Measurements from ENCODE around the gene PLAGL2.

PLAGL2 gene

DNA sequence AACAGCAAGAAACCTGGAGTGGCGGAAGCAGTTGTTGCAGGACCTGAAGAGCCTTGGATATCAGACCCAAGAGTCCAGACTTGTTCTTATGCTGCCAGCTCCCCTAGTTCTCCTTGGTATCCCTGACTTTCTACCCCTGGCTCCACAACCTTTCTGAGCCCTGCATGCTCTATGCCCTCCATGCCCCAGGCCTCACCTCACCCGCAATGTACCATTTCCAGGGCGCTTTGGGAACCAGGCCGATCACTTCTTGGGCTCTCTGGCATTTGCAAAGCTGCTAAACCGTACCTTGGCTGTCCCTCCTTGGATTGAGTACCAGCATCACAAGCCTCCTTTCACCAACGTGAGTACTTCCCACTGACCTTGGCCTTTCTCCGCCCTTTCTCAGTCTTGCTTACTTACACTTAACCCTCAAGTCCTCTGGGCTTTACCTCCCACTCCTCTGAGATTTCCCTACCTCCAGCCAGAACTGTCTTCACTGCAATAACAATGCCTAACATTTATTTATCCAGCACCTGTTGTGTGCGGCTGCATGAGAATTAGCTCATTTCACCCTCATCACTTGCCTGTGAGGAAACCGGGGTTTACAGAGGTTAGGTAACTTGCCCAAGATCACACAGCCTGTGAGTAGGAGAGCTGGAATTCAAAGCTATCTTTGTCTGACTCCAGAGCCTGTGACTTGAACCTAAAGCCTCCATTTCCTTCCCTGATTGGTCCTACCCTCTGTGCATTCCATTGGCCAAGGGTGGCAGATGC lies 2.5 kb upstream of the PLAGL2 start:
- Histone ChIP-seq H3K27me3 (ENCODE audit: control insufficient read depth in 1 of 2, insufficient read depth in 2 of 2, low read length in 2 of 2) (no peaks in the 10 kb centered on the region), H3K9me3 (ENCODE audit: low read length) (no peaks in the 10 kb centered on the region), H3K4me3 (ENCODE audit: low read depth in 1 of 2, low read length in 2 of 2) (no peak overlapping the region), H3K27ac (ENCODE audit: low read depth, low read length) (no peak overlapping the region), H3K9ac (ENCODE audit: low read length) (no peak overlapping the region), H3K36me3 (ENCODE audit: insufficient read depth, low read length) (peaks cover 22% of the 10 kb centered on the region), H3K4me1 (ENCODE audit: insufficient read depth, low read length) (peaks cover 28% of the 10 kb centered on the region)

DNA sequence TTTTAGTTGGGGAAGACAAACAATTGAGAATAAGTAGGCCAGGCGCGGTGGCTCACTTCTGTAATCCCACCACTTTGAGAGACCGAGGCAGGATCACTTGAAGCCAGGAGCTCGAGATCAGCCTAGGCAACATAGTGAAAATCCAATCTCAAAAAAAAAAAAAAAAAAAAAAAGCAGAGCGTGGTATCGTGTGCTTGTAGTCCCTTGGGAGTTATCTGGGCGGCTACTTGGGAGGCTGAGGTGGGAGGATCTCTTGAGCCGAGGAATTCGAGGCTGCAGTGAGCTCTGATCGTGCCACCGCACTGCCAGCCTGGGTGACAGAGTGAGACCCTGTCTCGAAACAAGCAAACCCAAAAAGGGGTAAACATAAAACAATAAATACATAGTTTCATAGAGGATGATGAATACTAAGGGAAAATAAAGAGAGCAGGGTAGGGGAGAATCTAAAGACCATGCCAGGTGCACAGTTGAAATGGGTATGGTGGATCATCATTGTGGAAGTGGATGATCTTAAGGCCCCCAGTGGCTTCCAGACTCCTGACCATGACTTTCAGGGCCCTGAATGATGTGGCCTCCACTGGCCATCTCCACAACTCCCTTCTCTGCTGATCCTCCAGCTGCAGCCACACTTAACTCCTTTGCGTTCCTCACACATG lies 1.1 kb upstream of the PLAGL2 start:
- H3K9me3 ChIP-seq (ENCODE audit: low read length): no peaks in the 10 kb centered on the region
- peak overlapping the region; percentile 74 for H3K27ac ChIP-seq (ENCODE audit: low read depth, low read length)
- peaks cover 21% of the 10 kb centered on the region for H3K36me3 ChIP-seq (ENCODE audit: insufficient read depth, low read length)
- no peaks in the 10 kb centered on the region for H3K27me3 ChIP-seq (ENCODE audit: control insufficient read depth in 1 of 2, insufficient read depth in 2 of 2, low read length in 2 of 2)
- H3K4me1 ChIP-seq (ENCODE audit: insufficient read depth, low read length): peaks cover 42% of the 10 kb centered on the region
- H3K9ac ChIP-seq (ENCODE audit: low read length): peak overlapping the region; percentile 71
- H3K4me3 ChIP-seq (ENCODE audit: low read depth in 1 of 2, low read length in 2 of 2): peak overlapping the region; percentile 95

DNA sequence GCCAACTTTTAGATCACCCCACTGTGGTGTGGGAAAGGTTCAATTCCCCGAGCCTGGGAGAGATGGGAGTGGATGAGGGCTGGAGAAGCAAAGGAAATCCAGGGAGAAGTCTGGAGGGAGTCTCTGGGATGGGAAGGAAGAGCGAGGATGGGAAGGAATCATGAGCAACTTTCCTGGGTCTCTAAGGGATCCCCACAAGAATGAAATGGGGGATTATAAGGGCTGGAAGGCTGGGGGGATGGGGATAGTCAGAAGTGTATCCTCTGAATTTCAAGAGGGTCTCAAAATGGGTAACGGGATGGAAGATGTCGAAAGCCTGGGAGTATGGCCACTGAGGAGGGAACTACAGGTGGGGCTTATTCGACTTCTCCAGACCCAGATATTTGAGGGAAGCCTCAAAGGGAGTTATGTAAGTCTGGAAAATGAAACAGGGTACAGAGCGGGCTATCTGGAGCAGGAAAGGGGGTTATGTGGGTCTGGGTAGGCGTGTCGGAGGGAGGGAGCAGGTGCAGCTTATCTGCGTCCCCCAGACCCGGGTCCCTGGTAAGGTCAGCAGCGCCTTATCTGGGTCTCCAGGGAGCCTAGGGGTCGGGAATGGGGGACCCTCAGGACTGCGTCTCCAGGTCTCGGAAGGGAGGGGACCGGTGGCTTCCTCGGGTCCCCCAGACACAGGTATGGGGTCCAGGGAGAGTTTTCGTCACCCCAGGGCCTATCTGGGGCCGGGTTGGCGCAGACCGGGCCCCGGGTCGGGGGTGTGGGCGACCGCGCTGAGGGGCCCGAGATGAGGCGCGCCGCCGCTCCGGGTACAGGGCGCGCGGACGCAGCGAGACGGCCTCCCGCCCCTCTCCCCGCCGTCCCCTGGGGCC lies 550 bp downstream of the PLAGL2 start:
- H3K27me3 ChIP-seq (ENCODE audit: control insufficient read depth in 1 of 2, insufficient read depth in 2 of 2, low read length in 2 of 2): no peaks in the 10 kb centered on the region
- no peaks in the 10 kb centered on the region for H3K9me3 ChIP-seq (ENCODE audit: low read length)
- H3K4me3 ChIP-seq (ENCODE audit: low read depth in 1 of 2, low read length in 2 of 2): peak overlapping the region; percentile 91 to 95
- peak overlapping the region; percentile 75 for H3K9ac ChIP-seq (ENCODE audit: low read length)
- H3K4me1 ChIP-seq (ENCODE audit: insufficient read depth, low read length): peaks cover 46% of the 10 kb centered on the region
- peak overlapping the region; percentile 81 for H3K27ac ChIP-seq (ENCODE audit: low read depth, low read length)
- peaks cover 24% of the 10 kb centered on the region for H3K36me3 ChIP-seq (ENCODE audit: insufficient read depth, low read length)

DNA sequence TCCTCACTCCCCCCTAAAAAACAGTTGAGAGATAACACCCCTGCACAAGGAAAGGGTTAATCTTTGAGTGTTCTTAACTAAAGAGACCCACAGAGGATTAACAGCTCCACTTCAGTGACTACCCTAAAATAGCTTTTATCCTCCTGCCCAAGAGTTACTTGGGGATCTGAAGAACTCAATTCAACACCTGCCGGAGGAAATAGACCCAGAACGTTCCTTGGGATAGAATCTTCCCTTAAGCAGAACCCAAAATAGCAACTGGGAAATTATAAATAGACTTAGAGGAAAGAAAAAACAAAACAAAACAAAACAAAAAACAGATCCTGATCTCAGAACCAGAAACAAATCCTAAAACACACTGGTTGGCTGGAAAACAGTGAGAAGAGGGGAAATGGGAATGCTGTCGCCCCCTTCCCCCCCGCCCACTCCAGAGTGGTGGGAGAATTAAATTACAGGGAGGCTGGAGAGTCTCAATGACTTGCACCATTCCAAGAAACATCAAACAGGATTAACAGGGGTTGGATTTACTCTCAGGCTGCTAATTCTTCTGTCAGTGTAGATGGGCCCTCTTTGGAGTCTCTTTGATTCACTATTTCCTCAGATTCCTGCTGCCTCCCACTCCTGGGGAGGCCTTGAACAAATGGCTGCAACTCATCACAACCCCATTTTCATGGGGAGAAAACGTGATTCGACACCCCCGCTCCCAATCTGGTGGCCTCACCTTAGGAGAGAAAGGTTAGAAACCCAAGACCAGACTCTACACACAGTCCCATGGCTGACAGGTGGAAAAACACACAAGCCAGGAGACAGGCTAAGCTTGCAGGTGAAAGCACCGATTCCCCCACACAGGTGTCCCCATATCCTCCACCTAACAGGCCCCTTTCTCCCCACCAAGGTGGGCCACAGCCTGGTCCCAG lies 1.4 kb downstream of the PLAGL2 start:
- Histone ChIP-seq H3K4me1 (ENCODE audit: insufficient read depth, low read length) (peaks cover 46% of the 10 kb centered on the region), H3K4me3 (ENCODE audit: low read depth in 1 of 2, low read length in 2 of 2) (peak overlapping the region; percentile 91 to 95), H3K27ac (ENCODE audit: low read depth, low read length) (peak overlapping the region; percentile 81), H3K9me3 (ENCODE audit: low read length) (no peaks in the 10 kb centered on the region), H3K9ac (ENCODE audit: low read length) (peak overlapping the region; percentile 75), H3K27me3 (ENCODE audit: control insufficient read depth in 1 of 2, insufficient read depth in 2 of 2, low read length in 2 of 2) (no peaks in the 10 kb centered on the region), H3K36me3 (ENCODE audit: insufficient read depth, low read length) (peaks cover 27% of the 10 kb centered on the region)

DNA sequence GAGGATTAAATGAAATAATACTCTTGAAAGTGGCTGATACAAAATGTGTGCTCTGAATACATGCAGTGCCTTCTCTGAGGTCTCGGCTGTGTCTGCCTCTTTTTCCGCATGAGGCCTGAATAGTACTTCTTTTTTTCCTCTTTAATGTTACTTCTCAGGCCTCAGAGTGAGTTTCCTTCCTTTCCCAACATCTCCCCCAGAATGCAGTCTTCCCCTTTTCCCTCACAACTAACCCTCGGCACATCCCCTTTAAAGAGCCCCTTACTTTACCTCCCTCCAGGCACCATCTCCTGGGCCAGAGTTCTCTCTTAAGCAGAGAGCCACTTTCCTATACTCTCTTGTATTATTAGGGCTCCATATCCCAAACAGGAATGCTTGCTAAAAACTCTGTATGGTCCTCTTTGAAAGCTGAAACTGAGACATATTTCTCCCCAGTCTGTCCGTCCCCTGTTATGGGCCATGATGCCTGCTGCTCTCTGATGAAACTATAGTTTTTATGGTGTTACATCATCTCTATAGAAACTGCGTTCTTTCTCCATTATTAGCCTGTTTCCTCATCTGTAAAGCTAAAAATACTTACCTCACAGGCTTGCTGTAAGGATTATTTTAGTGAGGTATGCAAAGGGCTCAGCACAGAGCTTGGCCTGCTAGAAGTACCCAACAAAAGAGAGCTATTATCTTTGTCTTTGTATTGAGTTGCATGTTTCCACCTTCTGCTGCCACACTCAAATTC lies 2.3 kb downstream of the PLAGL2 start:
- Histone ChIP-seq H3K9ac (ENCODE audit: low read length) (peak overlapping the region; percentile 5), H3K27ac (ENCODE audit: low read depth, low read length) (no peak overlapping the region), H3K4me1 (ENCODE audit: insufficient read depth, low read length) (peaks cover 46% of the 10 kb centered on the region), H3K27me3 (ENCODE audit: control insufficient read depth in 1 of 2, insufficient read depth in 2 of 2, low read length in 2 of 2) (no peaks in the 10 kb centered on the region), H3K36me3 (ENCODE audit: insufficient read depth, low read length) (peaks cover 25% of the 10 kb centered on the region), H3K4me3 (ENCODE audit: low read depth in 1 of 2, low read length in 2 of 2) (no peak overlapping the region), H3K9me3 (ENCODE audit: low read length) (no peaks in the 10 kb centered on the region)

DNA sequence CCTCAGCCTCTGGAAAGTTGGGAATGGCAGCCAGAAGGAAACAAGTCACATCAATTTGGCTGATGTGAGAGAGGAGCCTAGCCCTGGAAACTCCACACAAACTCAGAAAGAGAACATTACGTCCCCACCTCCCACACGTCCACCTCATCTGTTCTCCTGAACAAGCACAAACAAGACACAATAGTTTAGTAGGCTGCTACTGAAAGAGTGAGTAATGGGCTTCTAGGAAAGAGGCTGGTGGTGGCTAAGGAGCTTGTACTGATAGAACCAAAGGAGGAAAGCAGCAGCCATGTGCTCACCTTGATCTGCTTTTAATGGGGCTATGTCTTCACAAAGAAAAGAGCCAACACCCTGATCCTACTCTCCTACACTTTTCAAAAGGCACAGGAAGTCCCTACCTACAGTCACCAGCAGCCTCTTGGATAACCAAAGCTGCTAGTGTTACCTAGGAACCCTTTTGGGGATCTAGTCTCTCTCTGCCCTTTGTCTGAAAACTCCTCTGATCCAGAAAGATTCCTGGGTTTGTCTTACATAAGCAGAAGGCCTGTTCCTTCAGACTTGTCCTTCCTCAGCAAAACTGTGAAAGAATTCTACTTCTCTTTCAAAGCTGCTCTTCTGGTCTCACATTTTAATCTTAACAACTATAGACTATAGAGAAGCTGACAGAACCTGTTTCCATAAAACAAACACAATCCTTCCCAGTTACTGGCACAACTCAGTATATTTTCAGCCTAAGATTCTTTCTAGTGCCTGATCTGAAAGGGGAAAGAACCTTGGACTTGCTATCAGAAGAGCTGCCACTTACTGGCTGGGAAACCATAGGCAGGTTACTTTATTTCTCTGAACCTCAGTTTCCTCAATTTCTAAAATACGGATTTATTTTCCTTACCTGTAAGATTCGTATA lies 3.1 kb downstream of the PLAGL2 start:
- Histone ChIP-seq H3K4me1 (ENCODE audit: insufficient read depth, low read length) (peaks cover 46% of the 10 kb centered on the region), H3K4me3 (ENCODE audit: low read depth in 1 of 2, low read length in 2 of 2) (no peak overlapping the region), H3K9me3 (ENCODE audit: low read length) (no peaks in the 10 kb centered on the region), H3K36me3 (ENCODE audit: insufficient read depth, low read length) (peaks cover 28% of the 10 kb centered on the region), H3K27ac (ENCODE audit: low read depth, low read length) (no peak overlapping the region), H3K27me3 (ENCODE audit: control insufficient read depth in 1 of 2, insufficient read depth in 2 of 2, low read length in 2 of 2) (no peaks in the 10 kb centered on the region), H3K9ac (ENCODE audit: low read length) (peak overlapping the region; percentile 5)

DNA sequence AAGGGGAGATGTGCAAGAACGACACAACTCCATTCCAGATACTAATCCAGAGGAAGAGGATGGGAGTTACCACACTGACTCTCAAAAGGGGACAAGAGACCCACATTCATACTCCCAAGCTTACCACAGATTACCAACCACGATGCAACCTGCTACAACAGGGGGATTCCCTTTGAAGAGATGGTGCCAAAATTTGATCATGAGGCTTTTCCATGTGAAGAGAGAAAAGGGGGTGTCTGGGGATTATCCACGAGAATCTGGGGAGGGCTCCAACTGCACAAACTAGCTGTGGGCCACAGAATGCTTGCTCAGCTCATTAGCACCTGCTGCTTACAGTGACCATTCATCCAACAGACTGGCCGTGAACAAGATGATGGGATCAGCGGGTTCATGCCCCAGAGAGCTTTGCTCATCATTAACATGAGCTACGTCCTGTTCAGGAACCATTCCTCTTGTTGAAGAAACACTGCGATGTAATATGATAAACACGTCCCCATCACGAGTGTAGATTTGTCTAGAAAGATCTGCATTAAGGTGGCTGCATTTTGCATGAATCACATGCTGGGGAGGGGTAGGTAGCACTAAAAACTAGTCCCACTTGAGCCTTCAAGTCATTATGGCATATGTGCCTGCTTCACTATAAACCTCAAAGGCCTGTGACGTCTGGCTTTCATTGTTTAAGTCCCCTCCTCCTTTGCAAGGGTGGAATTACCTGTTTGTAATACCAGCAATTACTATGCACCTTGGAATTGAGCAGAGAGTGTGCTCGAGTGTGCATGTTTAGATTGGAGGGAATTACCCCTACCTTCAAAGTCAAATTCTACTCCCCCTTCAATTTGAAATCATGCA lies 4.0 kb downstream of the PLAGL2 start:
- H3K36me3 ChIP-seq (ENCODE audit: insufficient read depth, low read length): peaks cover 37% of the 10 kb centered on the region
- no peak overlapping the region for H3K9ac ChIP-seq (ENCODE audit: low read length)
- H3K4me1 ChIP-seq (ENCODE audit: insufficient read depth, low read length): peaks cover 42% of the 10 kb centered on the region
- H3K27me3 ChIP-seq (ENCODE audit: control insufficient read depth in 1 of 2, insufficient read depth in 2 of 2, low read length in 2 of 2): no peaks in the 10 kb centered on the region
- no peak overlapping the region for H3K4me3 ChIP-seq (ENCODE audit: low read depth in 1 of 2, low read length in 2 of 2)
- H3K27ac ChIP-seq (ENCODE audit: low read depth, low read length): no peak overlapping the region
- H3K9me3 ChIP-seq (ENCODE audit: low read length): no peaks in the 10 kb centered on the region

DNA sequence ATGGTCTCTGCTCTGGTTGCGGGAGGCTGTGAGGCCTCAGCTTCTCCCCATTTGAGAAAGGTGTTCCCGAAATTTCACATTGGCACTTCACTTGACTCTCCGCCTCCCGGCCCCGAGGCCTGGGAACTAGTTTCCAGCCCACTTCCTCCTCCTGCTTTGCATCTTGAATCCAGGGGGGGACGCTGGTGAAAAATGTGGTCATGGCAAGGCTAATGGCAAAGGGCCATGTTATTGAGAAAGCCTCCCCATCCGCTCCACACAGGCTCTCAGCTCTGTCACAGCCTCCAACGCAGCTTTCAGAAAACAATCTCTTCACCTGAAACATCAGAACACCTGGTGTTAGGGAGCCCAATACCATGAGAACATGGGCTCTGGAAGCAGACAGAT lies 5.6 kb downstream of the PLAGL2 start:
- Histone ChIP-seq H3K4me1 (ENCODE audit: insufficient read depth, low read length) (peaks cover 38% of the 10 kb centered on the region), H3K9me3 (ENCODE audit: low read length) (no peaks in the 10 kb centered on the region), H3K36me3 (ENCODE audit: insufficient read depth, low read length) (peaks cover 41% of the 10 kb centered on the region), H3K27me3 (ENCODE audit: control insufficient read depth in 1 of 2, insufficient read depth in 2 of 2, low read length in 2 of 2) (no peaks in the 10 kb centered on the region), H3K27ac (ENCODE audit: low read depth, low read length) (no peak overlapping the region), H3K4me3 (ENCODE audit: low read depth in 1 of 2, low read length in 2 of 2) (no peak overlapping the region), H3K9ac (ENCODE audit: low read length) (no peak overlapping the region)

DNA sequence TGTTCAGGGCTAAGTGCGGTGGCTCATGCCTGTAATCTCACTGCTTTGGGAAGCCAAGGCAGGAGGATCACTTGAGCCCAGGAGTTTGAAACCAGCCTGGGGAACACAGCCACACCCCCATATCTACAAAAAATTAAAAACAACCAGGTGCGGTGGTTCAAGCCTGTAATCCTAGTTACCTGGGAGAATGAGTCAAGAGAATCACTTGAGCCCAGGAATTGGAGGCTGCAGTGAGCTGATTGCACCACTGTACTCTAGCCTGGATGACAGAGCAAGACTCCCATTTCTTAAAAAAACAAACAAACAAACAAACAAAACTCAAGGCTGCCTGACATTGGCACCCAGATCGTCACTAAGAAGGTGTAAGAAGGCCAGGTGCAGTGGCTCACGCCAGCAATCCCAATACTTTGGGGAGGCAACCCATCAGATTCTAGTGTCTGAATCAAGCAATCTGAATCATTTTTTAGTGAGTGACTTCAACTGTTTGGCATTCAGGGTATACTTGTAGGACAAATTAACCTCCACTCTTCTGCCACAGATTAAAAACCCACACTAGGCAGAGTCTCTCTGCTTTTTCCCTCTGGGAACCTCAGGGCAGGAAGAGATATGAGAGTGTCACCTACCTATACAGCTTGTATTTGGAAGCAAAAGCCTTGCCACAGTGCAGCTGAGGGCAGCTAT lies 6.1 kb downstream of the PLAGL2 start:
- Histone ChIP-seq H3K4me1 (ENCODE audit: insufficient read depth, low read length) (peaks cover 32% of the 10 kb centered on the region), H3K9me3 (ENCODE audit: low read length) (no peaks in the 10 kb centered on the region), H3K36me3 (ENCODE audit: insufficient read depth, low read length) (peaks cover 41% of the 10 kb centered on the region), H3K9ac (ENCODE audit: low read length) (no peak overlapping the region), H3K27ac (ENCODE audit: low read depth, low read length) (no peak overlapping the region), H3K4me3 (ENCODE audit: low read depth in 1 of 2, low read length in 2 of 2) (no peak overlapping the region), H3K27me3 (ENCODE audit: control insufficient read depth in 1 of 2, insufficient read depth in 2 of 2, low read length in 2 of 2) (no peaks in the 10 kb centered on the region)
